ENCODE data around the gene ABCA3. TPM values are rescaled to one million over a fixed set of nuclear protein-coding genes. Genes with fewer than 3 reads are reported as not detected.
"Not testable (repeated sequence)": the region's sequence is repeated elsewhere in the genome, so short reads cannot be mapped to it uniquely, and the experiment has no call there.

The ABCA3 gene
- total RNA-seq, 2 experiments from 2014 or later, result 7.0 to 7.7 TPM

- Histone ChIP-seq H3K9me3 (ENCODE audit: control insufficient read depth in 1 of 2, insufficient read depth in 1 of 2, low read length in 2 of 2) (no peaks in the 10 kb centered on the region), H3K27ac (ENCODE audit: low read depth in 1 of 2, low read length in 2 of 2) (no peak overlapping the region), H3K4me1 (ENCODE audit: insufficient read depth, low read length) (peaks cover 26% of the 10 kb centered on the region), H3K4me3 (ENCODE audit: low read length) (no peak overlapping the region), H3K27me3 (ENCODE audit: control insufficient read depth in 1 of 2, insufficient read depth in 2 of 2, low read length in 2 of 2) (no peaks in the 10 kb centered on the region), H3K36me3 (ENCODE audit: insufficient read depth, low read length) (no peaks in the 10 kb centered on the region)
- H3K27me3 Mint-ChIP-seq, result no peaks in the 10 kb centered on the region
- no peak for ATAC-seq (ENCODE audit: poor library complexity)
- peaks cover 28% of the 10 kb centered on the region for H3K4me1 Mint-ChIP-seq (ENCODE audit: low read depth)
- no peaks in the 10 kb centered on the region for H3K9me3 Mint-ChIP-seq
- no peak overlapping the region for H3K27ac Mint-ChIP-seq
- CTCF ChIA-PET, result no interaction called here
- TF ChIP-seq CTCF (IDR thresholded peaks at IDR 0.05), result no peak
- peak overlapping the region; percentile 70 for H3K4me3 Mint-ChIP-seq
- DNase-seq, result no peak
- POLR2A ChIA-PET, result no interaction called here
- intact Hi-C loops (cut with DNase I, micrococcal nuclease), result no loop called here
- peaks cover 20% of the 10 kb centered on the region for H3K36me3 Mint-ChIP-seq (ENCODE audit: low read depth)
Measured at GRCh38 chr16:2270588-2271470, 69.7 kb downstream of the ABCA3 start.

GRCh38 chr16:2270070-2270462 lies 70.5 kb downstream of the ABCA3 start:
- no peaks in the 10 kb centered on the region for H3K27me3 ChIP-seq (ENCODE audit: control insufficient read depth in 1 of 2, insufficient read depth in 2 of 2, low read length in 2 of 2)
- no peaks in the 10 kb centered on the region for H3K9me3 ChIP-seq (ENCODE audit: control insufficient read depth in 1 of 2, insufficient read depth in 1 of 2, low read length in 2 of 2)
- no peak for TF ChIP-seq CTCF (IDR thresholded peaks at IDR 0.05)
- Mint-ChIP-seq H3K9me3 (no peaks in the 10 kb centered on the region), H3K4me3 (peak overlapping the region; percentile 99), H3K27ac (peak overlapping the region; percentile 100), H3K27me3 (no peaks in the 10 kb centered on the region), H3K36me3 (ENCODE audit: low read depth) (peaks cover 25% of the 10 kb centered on the region), H3K4me1 (ENCODE audit: low read depth) (peaks cover 34% of the 10 kb centered on the region)
- no peak overlapping the region for H3K27ac ChIP-seq (ENCODE audit: low read depth in 1 of 2, low read length in 2 of 2)
- no peaks in the 10 kb centered on the region for H3K36me3 ChIP-seq (ENCODE audit: insufficient read depth, low read length)
- H3K4me1 ChIP-seq (ENCODE audit: insufficient read depth, low read length), result peaks cover 32% of the 10 kb centered on the region
- POLR2A ChIA-PET, result interaction anchor here (1.2 kb wide), 1 partner anchor 217 kb away, joined by 3 read pairs; no protein-coding TSS in a partner anchor
- intact Hi-C loops (cut with DNase I, micrococcal nuclease), result no loop called here
- no peak overlapping the region for H3K4me3 ChIP-seq (ENCODE audit: low read length)
- DNase-seq, result no peak
- no peak for ATAC-seq (ENCODE audit: poor library complexity)
- CTCF ChIA-PET, result no interaction called here

GRCh38 chr16:2267913-2268666 lies 72.4 kb downstream of the ABCA3 start, which contains the start of gene RNPS1:
RNPS1 (minus strand) TSS chr16:2268126; CDS start chr16:2264643, 3,483 bp downstream.
- H3K36me3 ChIP-seq (ENCODE audit: insufficient read depth, low read length), result peaks cover 14% of the 10 kb centered on the region
- peak; percentile 87 to 98 (median 96) for DNase-seq
- POLR2A ChIA-PET, result interaction anchor here (0.9 to 1.8 kb wide), 8 partner anchors 17 to 303 kb away, joined by 3 to 16 read pairs (median 7); partner anchors contain the start of genes ATP6V0C, ECI1, MLST8 and PGP
- peak; percentile 76 for ATAC-seq (ENCODE audit: poor library complexity)
- peak within 1 kb of the TSS; percentile 85 for H3K4me3 ChIP-seq (ENCODE audit: low read length)
- no peaks in the 10 kb centered on the region for H3K27me3 ChIP-seq (ENCODE audit: control insufficient read depth in 1 of 2, insufficient read depth in 2 of 2, low read length in 2 of 2)
- peaks cover 35% of the 10 kb centered on the region for H3K4me1 ChIP-seq (ENCODE audit: insufficient read depth, low read length)
- CTCF ChIA-PET, result no interaction called here
- H3K27me3 Mint-ChIP-seq, result no peaks in the 10 kb centered on the region
- H3K9me3 Mint-ChIP-seq, result no peaks in the 10 kb centered on the region
- no peaks in the 10 kb centered on the region for H3K9me3 ChIP-seq (ENCODE audit: control insufficient read depth in 1 of 2, insufficient read depth in 1 of 2, low read length in 2 of 2)
- intact Hi-C loops (cut with DNase I, micrococcal nuclease), result loop anchor here in 1 of 2 experiments (1.0 to 2.0 kb wide), 3 partner anchors 17 to 63 kb away; partner anchors contain the start of genes E4F1, ECI1 and MLST8
- TF ChIP-seq CTCF (IDR thresholded peaks at IDR 0.05), result no peak
- peaks cover 41% of the 10 kb centered on the region for H3K4me1 Mint-ChIP-seq (ENCODE audit: low read depth)
- H3K4me3 Mint-ChIP-seq, result peak within 1 kb of the TSS; percentile 99
- H3K27ac ChIP-seq (ENCODE audit: low read depth in 1 of 2, low read length in 2 of 2), result peak within 1 kb of the TSS; percentile 92 to 99
- peak within 1 kb of the TSS; percentile 100 for H3K27ac Mint-ChIP-seq
- peaks cover 43% of the 10 kb centered on the region for H3K36me3 Mint-ChIP-seq (ENCODE audit: low read depth)

GRCh38 chr16:2267505-2267912 lies 73.0 kb downstream of the ABCA3 start:
- Mint-ChIP-seq H3K36me3 (ENCODE audit: low read depth) (peaks cover 49% of the 10 kb centered on the region), H3K27ac (peak overlapping the region; percentile 100), H3K4me1 (ENCODE audit: low read depth) (peaks cover 41% of the 10 kb centered on the region), H3K4me3 (peak overlapping the region; percentile 99)
- Histone ChIP-seq H3K27ac (ENCODE audit: low read depth in 1 of 2, low read length in 2 of 2) (peak overlapping the region; percentile 92 to 99), H3K36me3 (ENCODE audit: insufficient read depth, low read length) (peaks cover 20% of the 10 kb centered on the region), H3K4me3 (ENCODE audit: low read length) (peak overlapping the region; percentile 85), H3K4me1 (ENCODE audit: insufficient read depth, low read length) (peaks cover 35% of the 10 kb centered on the region)
- DNase-seq (peak in 2 of 14 experiments; percentile 7 to 10), ATAC-seq (ENCODE audit: poor library complexity) (peak; percentile 31)
- H3K9me3 ChIP-seq (ENCODE audit: control insufficient read depth in 1 of 2, insufficient read depth in 1 of 2, low read length in 2 of 2); intact Hi-C loops (cut with DNase I, micrococcal nuclease); H3K27me3 ChIP-seq (ENCODE audit: control insufficient read depth in 1 of 2, insufficient read depth in 2 of 2, low read length in 2 of 2); H3K9me3 Mint-ChIP-seq; H3K27me3 Mint-ChIP-seq; CTCF ChIA-PET; POLR2A ChIA-PET: not testable (repeated sequence)
